Skin of body (tissue), 2 donors: ENCODE measurements around the gene LRRC3B. TPM values are rescaled to one million over a fixed set of nuclear protein-coding genes. Genes with fewer than 3 reads are reported as not detected.
A peak's percentile ranks its signal among the peaks of the same experiment; 100 is the strongest.

Source experiments
- DNase-seq: peaks from one replicate; lab custom pipeline; 2025; lab: John Stamatoyannopoulos, UW
- total RNA-seq: library from RNA; depleted of rRNA; stranded (reverse); fragments of >200 nt; gene quantifications from one replicate; pipeline ENCODE4 v1.2.3, GENCODE V29; 2014

The LRRC3B gene
- total RNA-seq, 1 donor from 2014 or later, result 0.69 TPM

GRCh38 chr3:26630669-26631389 lies 8.3 kb downstream of the LRRC3B start:
- no peak for DNase-seq

- no peak for DNase-seq
Observed at GRCh38 chr3:26631390-26631738, 8.8 kb downstream of the LRRC3B start.

- no peak for DNase-seq
Observed at GRCh38 chr3:26634601-26635000, 12.0 kb downstream of the LRRC3B start.

GRCh38 chr3:26636096-26636727 lies 13.6 kb downstream of the LRRC3B start:
- no peak for DNase-seq

- no peak for DNase-seq
Observed at GRCh38 chr3:26637698-26638097, 15.1 kb downstream of the LRRC3B start.

- DNase-seq, result no peak
Observed at GRCh38 chr3:26638113-26638512, 15.5 kb downstream of the LRRC3B start.

- DNase-seq, result no peak
Observed at GRCh38 chr3:26639339-26639738, 16.8 kb downstream of the LRRC3B start.

GRCh38 chr3:26647078-26647477 lies 24.5 kb downstream of the LRRC3B start:
- DNase-seq, result no peak

GRCh38 chr3:26648461-26648860 lies 25.9 kb downstream of the LRRC3B start:
- no peak for DNase-seq

- DNase-seq, result peak; percentile 50
Observed at GRCh38 chr3:26652164-26652563, 29.6 kb downstream of the LRRC3B start.

GRCh38 chr3:26653811-26654425 lies 31.3 kb downstream of the LRRC3B start:
- peak; percentile 78 for DNase-seq

GRCh38 chr3:26655231-26655630 lies 32.7 kb downstream of the LRRC3B start:
- DNase-seq, result no peak

- DNase-seq, result no peak
Observed at GRCh38 chr3:26657348-26657976, 34.9 kb downstream of the LRRC3B start.

GRCh38 chr3:26668171-26668570 lies 45.6 kb downstream of the LRRC3B start:
- DNase-seq, result peak; percentile 37

- peak; percentile 7 for DNase-seq
Observed at GRCh38 chr3:26668696-26669095, 46.1 kb downstream of the LRRC3B start.

- DNase-seq, result no peak
Observed at GRCh38 chr3:26675336-26675735, 52.8 kb downstream of the LRRC3B start.

GRCh38 chr3:26681632-26682031 lies 59.1 kb downstream of the LRRC3B start:
- DNase-seq, result no peak

- no peak for DNase-seq
Observed at GRCh38 chr3:26682406-26682805, 59.8 kb downstream of the LRRC3B start.

GRCh38 chr3:26683902-26684301 lies 61.3 kb downstream of the LRRC3B start:
- DNase-seq, result no peak

GRCh38 chr3:26687466-26687865 lies 64.9 kb downstream of the LRRC3B start:
- DNase-seq, result no peak

- no peak for DNase-seq
Observed at GRCh38 chr3:26699553-26699952, 77.0 kb downstream of the LRRC3B start.

- no peak for DNase-seq
Observed at GRCh38 chr3:26703519-26703918, 80.9 kb downstream of the LRRC3B start.
